Stimulated activated CD8-positive, alpha-beta memory T cell treated with anti-CD3 and anti-CD28 coated beads, Interleukin-7, amount 100 ng/mL, for 24 hours (primary cell): ENCODE data around the gene TSHB.

Experiments
- DNase-seq: peaks from one replicate; pipeline ENCODE4 v3.0.0-alpha.2; 2020; ENCODE audit warnings: low read depth

TSHB gene

GRCh38 chr1:115060501-115060900 is 30.9 kb downstream of the TSHB start:
- no peak for DNase-seq

GRCh38 chr1:115062542-115063004 is 32.9 kb downstream of the TSHB start:
- peak; percentile 73 for DNase-seq

DNA sequence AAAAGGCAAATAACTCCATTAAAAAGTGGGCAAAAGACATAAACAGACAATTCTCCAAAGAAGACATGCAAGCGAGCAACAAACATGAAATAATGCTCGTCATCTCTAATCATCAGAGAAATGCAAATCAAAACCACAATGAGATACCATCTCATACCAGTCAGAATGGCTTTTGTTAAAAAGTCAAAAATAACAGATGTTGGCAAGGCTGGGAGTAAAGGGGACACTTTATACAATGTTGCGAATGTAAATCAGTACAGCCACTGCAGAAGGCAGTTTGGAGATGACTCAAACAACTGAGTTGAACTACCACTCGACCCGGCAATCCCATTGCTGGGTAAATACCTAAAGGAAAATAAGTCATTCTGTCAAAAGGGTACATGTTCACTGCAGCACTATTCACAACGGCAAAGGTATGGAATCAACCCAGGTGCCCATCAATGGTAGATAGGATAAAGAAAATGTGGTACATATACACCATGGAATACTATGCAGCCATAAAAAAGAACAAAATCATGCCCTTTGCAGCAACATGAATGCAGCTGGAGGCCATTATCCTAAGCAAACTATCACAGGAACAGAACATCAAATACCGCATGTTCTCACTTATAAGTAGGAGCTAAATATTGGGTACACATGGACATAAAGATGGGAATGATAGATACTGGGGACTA is 33.7 kb downstream of the TSHB start:
- DNase-seq: no peak

GRCh38 chr1:115064461-115064860 is 34.8 kb downstream of the TSHB start:
- DNase-seq: no peak

DNA sequence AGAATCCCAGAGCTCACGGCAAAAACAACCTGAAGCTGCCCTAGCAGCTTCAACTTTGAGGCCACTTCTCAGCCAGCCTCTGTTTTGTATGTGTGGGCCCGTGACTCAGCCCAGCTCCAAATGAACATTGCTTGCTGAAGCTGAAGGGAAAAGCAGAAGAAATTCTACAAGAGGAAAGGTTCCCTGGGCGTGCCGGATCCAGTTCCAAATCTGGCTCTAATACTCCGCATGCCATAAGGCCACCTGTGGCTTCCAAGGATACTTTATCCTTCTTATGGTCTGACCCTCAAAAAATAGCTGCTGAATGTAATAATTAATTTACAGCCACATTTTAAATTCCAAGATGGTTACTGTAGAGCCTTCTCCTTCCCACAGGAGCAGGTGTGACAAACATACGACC is 35.4 kb downstream of the TSHB start:
- no peak for DNase-seq

DNA sequence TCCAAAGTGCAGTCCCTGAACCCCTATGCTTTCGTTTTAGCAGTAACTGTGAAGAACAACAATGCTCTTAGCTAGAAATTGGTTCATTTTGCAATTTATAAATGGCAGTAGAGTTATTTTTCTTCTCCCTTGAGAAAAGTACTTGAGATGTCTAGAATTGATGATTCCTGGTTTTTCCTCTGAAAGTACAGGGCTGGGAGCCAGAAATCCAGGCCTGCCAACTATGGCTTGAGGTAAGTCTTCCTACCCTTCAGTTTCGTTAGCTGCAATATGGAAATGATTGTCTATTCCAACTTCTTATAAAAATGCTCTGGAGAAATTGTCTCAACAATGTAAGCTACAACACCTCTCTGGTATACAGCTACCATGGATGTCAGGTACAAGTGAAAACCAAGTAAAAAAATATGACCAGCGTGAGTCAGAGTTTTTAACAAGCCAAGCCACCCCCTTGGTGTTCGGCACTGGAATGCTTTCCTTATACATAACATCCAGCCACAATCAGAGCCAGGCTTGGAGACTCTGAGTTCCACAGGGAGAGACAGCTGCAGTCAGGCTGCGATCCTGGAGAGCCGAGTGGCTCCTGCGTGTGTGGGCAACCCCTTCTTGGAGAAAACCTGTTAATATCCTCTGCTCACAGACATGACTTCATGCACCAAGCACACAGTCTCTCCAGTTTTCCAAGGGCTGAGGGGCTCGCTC is 37.7 kb downstream of the TSHB start:
- no peak for DNase-seq

- DNase-seq: no peak
Measured at GRCh38 chr1:115068826-115069585, 39.4 kb downstream of the TSHB start.

DNA sequence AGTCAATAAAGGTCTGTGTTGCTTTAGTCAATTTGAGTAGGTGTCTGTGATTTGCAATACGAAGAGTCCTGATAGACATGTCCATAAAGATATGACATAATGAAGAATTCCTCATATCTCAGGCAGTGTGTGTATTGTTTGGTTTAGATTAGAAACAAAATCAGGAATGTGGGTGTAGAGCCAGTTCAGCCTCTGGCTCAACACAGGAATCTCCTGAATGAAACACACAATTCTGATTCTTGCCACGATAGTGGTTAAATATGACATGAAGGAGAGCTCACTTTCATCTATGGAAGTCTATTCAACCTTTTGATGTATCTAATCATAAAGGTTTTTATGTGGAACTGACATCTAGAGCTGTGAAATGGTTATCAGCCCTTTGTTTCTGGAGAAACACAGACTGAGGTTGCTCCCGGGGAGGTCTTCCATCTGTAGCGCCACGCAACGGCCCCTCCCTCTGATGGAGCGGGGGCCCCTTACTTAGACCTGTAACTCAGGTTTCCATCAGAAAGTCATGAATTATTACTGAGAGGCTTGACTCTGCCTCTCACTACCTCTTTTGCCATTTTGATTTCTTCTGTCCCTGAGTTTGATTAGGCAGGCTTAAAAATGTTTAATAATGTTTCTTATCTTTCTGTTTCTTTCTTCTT is 40.2 kb downstream of the TSHB start:
- no peak for DNase-seq

- DNase-seq: no peak
Measured at GRCh38 chr1:115071012-115071664, 41.5 kb downstream of the TSHB start.

DNA sequence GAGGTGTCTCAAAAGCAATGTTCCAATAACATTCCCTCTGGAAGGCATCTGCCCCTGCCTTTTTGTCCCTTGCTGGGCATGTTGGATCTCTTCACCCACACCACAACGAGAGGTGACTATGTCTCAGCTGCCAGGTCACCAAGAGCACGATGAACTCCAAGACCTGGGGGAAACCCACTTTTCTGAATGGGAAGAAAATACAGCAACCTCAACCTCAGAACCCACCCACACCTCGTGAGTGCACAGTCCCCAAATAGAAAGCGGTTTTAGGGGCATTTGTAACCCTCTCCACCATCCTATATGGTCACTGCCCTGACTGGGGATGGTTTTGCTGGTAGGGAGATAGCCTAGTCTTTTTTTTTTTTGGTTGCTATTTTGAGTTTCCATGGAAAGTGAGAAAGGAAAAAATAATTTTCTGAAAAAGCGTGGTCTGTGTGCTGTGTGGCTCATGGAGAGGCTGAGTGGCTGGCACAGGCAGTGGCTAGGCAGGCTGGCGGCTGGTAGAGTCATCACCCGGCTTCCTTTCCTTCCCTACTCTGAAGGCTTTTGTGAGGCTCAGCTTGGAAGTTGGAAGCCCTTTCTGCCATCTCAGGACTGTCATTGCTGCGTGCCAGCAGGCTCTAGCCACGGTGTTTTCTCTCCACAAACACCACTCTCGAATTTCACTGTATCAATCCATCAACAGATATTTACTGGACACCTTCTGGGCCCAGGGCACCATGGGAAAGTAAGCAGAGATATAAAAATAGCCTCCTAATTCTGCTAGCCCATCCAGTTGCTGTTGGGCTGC is 43.9 kb downstream of the TSHB start:
- no peak for DNase-seq

DNA sequence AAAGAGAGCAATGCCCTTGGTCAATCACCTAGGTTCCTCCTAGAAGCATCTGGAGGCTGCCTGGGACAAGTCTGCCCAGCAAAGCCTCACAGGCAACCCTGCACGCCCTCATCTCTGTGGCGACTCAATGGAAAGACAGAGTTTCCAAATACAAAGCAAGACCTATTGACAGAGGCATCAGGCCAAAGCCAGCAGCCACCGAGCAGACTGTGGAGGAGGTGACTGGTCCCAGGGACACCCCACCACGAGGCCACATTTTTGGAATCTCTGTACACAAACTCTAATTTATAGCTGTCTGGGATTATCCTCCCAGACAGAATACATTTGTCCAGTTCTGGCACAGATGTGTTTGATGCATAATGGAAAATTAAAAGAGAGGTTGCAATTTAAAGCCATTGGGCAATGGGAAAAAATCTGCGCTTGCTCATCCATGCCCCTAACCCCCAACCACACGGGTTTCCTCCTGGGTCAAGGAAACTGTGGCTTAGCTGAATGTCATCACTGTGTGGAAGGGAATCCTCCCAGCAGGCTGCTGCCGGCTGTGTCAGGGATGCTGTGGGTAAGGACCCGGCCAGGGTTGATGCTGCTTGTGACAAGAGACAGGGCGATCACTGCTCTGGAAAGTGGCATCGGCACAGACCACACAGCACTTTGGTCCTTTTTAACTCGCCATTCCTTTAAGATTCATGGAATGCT is 45.4 kb downstream of the TSHB start:
- DNase-seq: no peak

DNA sequence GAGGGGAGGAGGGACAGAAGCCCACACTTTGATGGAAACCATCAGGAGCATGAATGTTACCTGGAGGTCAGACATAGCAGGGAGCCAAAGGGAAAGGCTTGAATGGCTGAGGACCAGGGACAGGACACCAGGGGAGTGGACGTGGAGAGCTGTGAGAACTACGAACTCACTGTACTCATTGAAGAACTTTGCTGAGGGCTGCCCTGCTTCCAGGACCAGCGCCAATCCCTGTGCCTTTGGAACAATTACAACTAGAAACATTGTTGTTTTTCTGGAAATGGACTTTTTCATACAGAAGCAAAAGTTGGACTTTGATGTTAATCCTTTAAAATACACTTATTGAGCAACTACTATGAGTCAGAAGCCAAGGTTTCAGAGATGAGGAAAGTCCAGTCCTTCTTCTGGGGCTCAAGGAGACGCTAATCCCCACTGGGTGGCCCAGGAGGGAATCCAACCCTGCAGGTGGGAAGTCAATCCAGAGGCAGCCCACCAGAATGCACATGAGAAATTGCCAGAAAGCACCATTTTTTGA is 46.8 kb downstream of the TSHB start:
- no peak for DNase-seq

DNA sequence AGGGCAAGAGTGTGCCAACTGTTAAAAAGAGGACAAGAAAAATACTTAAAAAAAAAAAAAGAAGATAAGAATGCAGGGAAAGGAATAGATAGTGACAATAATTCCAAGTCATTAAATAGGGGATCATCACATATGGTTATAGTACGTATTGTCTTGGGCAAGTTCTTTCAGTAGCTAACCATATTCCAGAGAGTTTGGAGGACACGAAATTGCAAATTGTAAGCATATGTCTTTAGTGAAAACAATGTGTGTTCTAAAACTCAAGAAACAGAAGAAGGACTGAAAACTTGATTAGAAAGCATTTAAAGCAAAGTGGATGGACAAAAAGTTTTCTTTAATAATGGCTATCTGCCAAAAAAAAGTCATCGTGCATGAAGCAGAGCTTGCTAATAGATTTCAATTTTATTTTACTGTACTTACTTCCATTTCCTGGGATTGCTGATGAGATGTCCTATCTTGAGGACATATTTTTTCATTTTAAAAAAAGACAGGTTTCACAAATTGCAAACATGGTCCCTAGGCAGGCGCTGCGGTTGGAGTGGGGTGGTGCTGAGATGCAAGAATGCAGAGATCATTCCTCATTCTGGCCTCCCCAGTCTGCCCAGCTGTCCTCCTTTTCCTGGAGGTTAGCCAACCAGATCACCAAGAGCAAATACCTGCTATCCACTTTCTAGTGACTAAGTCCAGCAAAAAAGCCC is 47.8 kb downstream of the TSHB start:
- DNase-seq: no peak

- DNase-seq: no peak
Measured at GRCh38 chr1:115077984-115078330, 48.3 kb downstream of the TSHB start.

- DNase-seq: no peak
Measured at GRCh38 chr1:115078708-115079107, 49.1 kb downstream of the TSHB start.

DNA sequence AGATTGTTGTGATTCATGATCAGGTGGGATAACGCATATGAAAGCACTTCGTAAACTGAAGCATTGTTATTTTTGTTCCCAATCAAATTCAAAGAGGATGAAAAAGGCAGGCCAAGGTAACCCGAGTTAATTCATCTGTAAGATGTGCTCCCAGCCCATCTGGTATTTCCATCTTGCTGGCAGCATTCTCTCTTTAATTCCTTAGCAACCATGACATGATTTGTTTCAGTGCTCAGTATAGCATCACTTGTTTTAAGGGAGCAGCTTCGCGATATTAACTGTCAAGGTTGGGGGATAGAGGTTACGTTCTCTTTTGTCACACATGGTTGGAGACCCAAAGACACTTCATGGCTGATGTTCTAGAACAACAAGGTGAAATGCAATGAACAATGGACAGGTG is 53.3 kb downstream of the TSHB start:
- DNase-seq: no peak
